Pancreas (tissue), 10 donors: Measurements from ENCODE around the gene ARMCX1. TPM values are rescaled to one million over a fixed set of nuclear protein-coding genes. Genes with fewer than 3 reads are reported as not detected.

Source experiments
- ATAC-seq, 4 donors: fragments of 200-7000 bp; cut with Tn5 transposase; one replicate each; pipeline versions ENCODE4 v1.8.0 to v1.9.1; 2020; ENCODE audit warnings: mild to moderate bottlenecking in 4 of 4, moderate library complexity in 4 of 4
- DNase-seq, 6 donors: peaks; one replicate each; pipeline ENCODE4 v3.0.0-alpha.2; 2020
- FAIRE-seq: peaks from 2 replicates; lab custom pipeline; 2012; peaks lifted over from hg19 to GRCh38; lab: Jason Lieb, UNC
- H3K27ac ChIP-seq, 4 donors: fragments of 200-600 bp; sonication (generic); 1 replicate in 3 of 4; 2 replicates in 1 of 4; pipeline versions ENCODE4 v1.5.0 to v1.8.0; 2020
- H3K27me3 ChIP-seq, 4 donors: fragments of 200-600 bp; one replicate each; pipeline ENCODE4 v1.8.0; 2021
- H3K36me3 ChIP-seq, 3 donors: fragments of 200-600 bp; sonication (generic) in 1 of 3; one replicate each; pipeline versions ENCODE4 v1.5.0 to v1.8.0; 2020 to 2021
- H3K4me1 ChIP-seq, 3 donors: fragments of 200-600 bp; one replicate each; pipeline ENCODE4 v1.8.0; 2021
- H3K4me3 ChIP-seq, 4 donors: fragments of 200-600 bp; sonication (generic) in 2 of 4; one replicate each; pipeline versions ENCODE4 v1.5.0 to v1.8.0; 2020 to 2021
- H3K9me3 ChIP-seq, 4 donors: fragments of 200-600 bp; one replicate each; pipeline ENCODE4 v1.8.0; 2021
- WGBS, 2 donors: extraction: QIAGEN DNeasy Blood & Tissue Kit; methylation state at CpG; one replicate each; pipeline ENCODE4 v1.1.7; 2013; 5-methylcytosine and 5-hydroxymethylcytosine counted together
- intact Hi-C, 3 donors: fragments of 100-400 bp; cut with DNase I; formaldehyde crosslinking; loops; one replicate each; pipeline versions ENCODE4 v1.11.1 to v1.14.2; 2022
- polyA plus RNA-seq, 2 donors: library from polyadenylated mRNA; stranded (reverse); fragments of 200-250 nt; gene quantifications; one replicate each; pipeline ENCODE4 v1.2.3, GENCODE V29; 2013
- total RNA-seq, 6 donors: library from RNA; stranded (reverse); fragmentation: NEBNext Ultra II Directional in 4 of 6; extraction: Animal tissue kit (Norgen Biotek cat#: 25700) in 4 of 6; gene quantifications; one replicate each; pipeline versions ENCODE4 v1.2.1 to v1.2.4, GENCODE V29; 2021 to 2023
- TF ChIP-seq, protein P1 (sequence below), 4 donors: fragments of 200-600 bp; sonication (generic) in 3 of 4; IDR thresholded peaks; one replicate each; pipeline versions ENCODE4 v1.5.0 to v1.8.0; 2021; ENCODE audit warnings: antibody characterized with exemption in 4 of 4
- donor health status: healthy with polysubstance abuse.
- donor health status: DM: no; HTN: no; CAD: no; lungs with moderate emphysema.
- donor health status: DM: no; HTN: no; CAD: no.
- donor health status: control.
- donor health status: control.
- donor health status: Bipolar disorder and iron deficiency.
- donor health status: DM: yes; HTN: yes; CAD: no.
- donor health status: DM: no; HTN: no; CAD: no.
- donor health status: DM: no; HTN: no; CAD: no.
- donor health status: DM: yes; HTN: yes; CAD: no.

ARMCX1 gene
- total and polyA plus RNA-seq, 8 donors: 5.2 to 16.8 (median 9.7) TPM

DNA sequence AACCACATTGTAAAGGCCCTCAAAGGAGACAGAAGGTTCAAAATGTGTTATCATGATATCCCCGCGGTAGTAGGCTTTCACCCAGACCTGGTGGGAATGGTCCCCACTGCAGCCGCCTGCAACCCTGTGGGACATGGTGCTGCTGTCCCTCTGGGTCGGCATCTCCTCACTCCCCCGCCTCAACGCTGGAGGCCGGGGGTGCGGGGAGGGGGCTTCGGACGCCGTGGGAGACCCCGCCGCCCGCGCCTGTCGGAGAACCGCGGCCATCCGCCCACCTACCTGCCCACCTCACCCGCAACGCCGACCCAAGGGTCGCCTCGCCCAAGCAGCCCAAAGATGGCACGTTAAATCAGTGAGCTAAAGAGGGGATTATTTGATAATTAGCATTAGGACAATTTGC lies 11.2 kb upstream of the ARMCX1 start:
- TF ChIP-seq, protein P1, sequence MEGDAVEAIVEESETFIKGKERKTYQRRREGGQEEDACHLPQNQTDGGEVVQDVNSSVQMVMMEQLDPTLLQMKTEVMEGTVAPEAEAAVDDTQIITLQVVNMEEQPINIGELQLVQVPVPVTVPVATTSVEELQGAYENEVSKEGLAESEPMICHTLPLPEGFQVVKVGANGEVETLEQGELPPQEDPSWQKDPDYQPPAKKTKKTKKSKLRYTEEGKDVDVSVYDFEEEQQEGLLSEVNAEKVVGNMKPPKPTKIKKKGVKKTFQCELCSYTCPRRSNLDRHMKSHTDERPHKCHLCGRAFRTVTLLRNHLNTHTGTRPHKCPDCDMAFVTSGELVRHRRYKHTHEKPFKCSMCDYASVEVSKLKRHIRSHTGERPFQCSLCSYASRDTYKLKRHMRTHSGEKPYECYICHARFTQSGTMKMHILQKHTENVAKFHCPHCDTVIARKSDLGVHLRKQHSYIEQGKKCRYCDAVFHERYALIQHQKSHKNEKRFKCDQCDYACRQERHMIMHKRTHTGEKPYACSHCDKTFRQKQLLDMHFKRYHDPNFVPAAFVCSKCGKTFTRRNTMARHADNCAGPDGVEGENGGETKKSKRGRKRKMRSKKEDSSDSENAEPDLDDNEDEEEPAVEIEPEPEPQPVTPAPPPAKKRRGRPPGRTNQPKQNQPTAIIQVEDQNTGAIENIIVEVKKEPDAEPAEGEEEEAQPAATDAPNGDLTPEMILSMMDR (IDR thresholded peaks at IDR 0.05): no peak
- H3K4me1 ChIP-seq: no peaks in the 10 kb centered on the region
- DNase-seq: no peak
- 80 to 95% methylated on average over 25 of the region's 25 CpGs for WGBS, 2 donors
- H3K27ac ChIP-seq: no peak overlapping the region
- no peak overlapping the region for H3K4me3 ChIP-seq
- no peak for ATAC-seq
- H3K9me3 ChIP-seq: no peaks in the 10 kb centered on the region
- FAIRE-seq: no peak
- no peaks in the 10 kb centered on the region for H3K36me3 ChIP-seq
- no peaks in the 10 kb centered on the region for H3K27me3 ChIP-seq
- intact Hi-C loops: no loop called here

DNA sequence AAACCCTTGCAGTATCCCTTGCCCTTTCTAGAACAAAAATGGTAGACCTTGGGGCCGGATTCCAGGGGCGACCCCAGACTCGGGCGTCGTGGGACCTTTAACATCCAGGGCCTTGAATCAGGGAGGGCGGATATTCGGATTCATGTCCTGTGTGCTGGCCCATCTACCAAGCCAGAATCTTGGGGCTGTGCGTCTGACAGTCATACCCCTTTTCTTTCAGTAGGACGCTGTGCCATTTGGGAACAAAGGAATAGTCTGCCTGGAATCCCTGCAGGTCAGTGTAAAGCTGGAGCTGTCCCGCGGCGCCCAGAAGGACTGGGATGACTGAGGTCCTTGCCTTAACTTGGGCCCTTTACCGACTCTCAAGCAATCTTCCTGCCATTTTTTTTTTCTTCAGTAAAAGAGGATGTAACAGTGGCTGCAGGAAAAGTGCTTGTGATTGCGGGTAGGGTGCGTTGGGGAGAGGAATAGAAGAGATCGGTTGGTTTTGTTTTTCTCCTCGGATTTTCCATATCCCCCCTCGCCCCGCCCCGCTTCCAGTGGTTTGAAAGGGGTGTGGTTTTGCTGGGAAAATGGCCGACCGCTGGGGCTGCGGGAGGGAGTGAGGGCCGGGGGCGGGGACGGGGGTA lies 518 bp downstream of the ARMCX1 start:
- Histone ChIP-seq H3K4me1 (no peaks in the 10 kb centered on the region), H3K9me3 (no peaks in the 10 kb centered on the region), H3K27ac (peak overlapping the region in 2 of 4 donors; percentile 15 to 71), H3K4me3 (peak overlapping the region; percentile 9 to 50 (median 42)), H3K27me3 (no peaks in the 10 kb centered on the region), H3K36me3 (no peaks in the 10 kb centered on the region)
- peak; percentile 82 to 90 (median 88) for ATAC-seq
- TF ChIP-seq, protein P1 (IDR thresholded peaks at IDR 0.05): no peak
- DNase-seq: peak; percentile 40 to 71 (median 51)
- no peak for FAIRE-seq
- 1 to 19% methylated on average over 26 of the region's 26 CpGs for WGBS, 2 donors
- intact Hi-C loops: no loop called here

DNA sequence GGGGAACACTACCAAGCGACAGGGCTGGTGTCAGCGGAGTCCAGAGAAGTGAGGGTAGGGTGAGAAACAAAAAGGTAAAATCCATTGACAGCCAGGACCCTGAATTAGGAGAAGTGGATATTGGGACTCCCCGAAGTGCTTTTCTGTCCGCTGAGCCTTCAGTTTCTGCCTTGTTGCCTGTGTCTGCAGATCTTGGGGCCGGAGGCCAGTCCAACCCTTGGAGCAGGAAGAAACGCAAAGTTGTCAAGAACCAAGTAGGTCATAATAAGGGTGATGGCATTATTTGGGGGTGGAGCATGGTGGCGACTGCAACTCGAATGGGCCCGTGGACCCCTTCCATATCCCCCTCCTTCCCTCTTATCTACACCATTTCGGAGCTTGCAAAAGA lies 1.0 kb downstream of the ARMCX1 start:
- Histone ChIP-seq H3K9me3 (no peaks in the 10 kb centered on the region), H3K36me3 (no peaks in the 10 kb centered on the region), H3K4me3 (peak overlapping the region; percentile 9 to 50 (median 42)), H3K27ac (peak overlapping the region in 1 of 4 donors; percentile 71), H3K27me3 (no peaks in the 10 kb centered on the region), H3K4me1 (no peaks in the 10 kb centered on the region)
- DNase-seq (no peak), FAIRE-seq (no peak), ATAC-seq (peak in 3 of 4 donors; percentile 4 to 8 (median 5))
- intact Hi-C loops: no loop called here
- TF ChIP-seq, protein P1 (IDR thresholded peaks at IDR 0.05): no peak
- 8 to 37% methylated on average over 10 of the region's 10 CpGs for WGBS, 2 donors

DNA sequence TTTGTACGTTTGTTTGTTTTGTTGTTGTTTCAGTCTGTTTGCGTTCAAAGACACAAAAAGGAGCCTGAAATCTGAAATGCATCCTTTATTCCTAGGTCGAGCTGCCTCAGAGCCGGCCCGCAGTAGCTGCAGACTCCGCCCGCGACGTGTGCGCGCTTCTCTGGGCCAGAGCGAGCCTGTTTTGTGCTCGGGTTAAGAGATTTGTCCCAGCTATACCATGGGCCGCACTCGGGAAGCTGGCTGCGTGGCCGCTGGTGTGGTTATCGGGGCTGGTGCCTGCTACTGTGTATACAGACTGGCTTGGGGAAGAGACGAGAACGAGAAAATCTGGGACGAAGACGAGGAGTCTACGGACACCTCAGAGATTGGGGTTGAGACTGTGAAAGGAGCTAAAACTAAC lies 2.4 kb downstream of the ARMCX1 start:
- intact Hi-C loops: no loop called here
- WGBS, 2 donors: 81 to 95% methylated on average over 23 of the region's 23 CpGs
- DNase-seq (no peak), ATAC-seq (no peak), FAIRE-seq (no peak)
- H3K9me3 ChIP-seq: no peaks in the 10 kb centered on the region
- TF ChIP-seq, protein P1 (IDR thresholded peaks at IDR 0.05): no peak
- no peaks in the 10 kb centered on the region for H3K4me1 ChIP-seq
- no peaks in the 10 kb centered on the region for H3K36me3 ChIP-seq
- H3K27me3 ChIP-seq: peaks cover 0 to 5% (median 0%) of the 10 kb centered on the region in 4 donors
- no peak overlapping the region for H3K4me3 ChIP-seq
- H3K27ac ChIP-seq: no peak overlapping the region

DNA sequence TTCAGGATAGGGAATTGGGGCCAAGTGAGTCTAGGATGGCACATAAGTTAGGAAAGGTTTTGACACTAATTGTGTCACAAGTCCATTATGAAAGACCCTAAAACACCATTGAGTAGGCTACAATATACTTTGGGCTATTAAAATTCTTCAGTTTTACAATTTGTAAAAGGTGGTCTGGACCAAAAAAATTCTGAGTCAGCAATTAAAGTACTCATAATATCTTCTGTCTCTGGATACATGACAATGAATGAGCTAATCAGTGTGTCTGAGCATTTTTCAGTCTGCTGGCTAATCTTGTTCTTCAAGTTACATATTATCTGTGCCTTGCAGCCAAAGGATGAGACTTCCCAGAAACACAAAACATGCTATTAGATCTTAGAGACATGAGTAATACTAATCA lies 14.3 kb downstream of the ARMCX1 start:
- Histone ChIP-seq H3K4me1 (no peaks in the 10 kb centered on the region), H3K27ac (no peak overlapping the region), H3K27me3 (peaks cover 0 to 3% (median 0%) of the 10 kb centered on the region in 4 donors), H3K36me3 (no peaks in the 10 kb centered on the region), H3K4me3 (no peak overlapping the region), H3K9me3 (no peaks in the 10 kb centered on the region)
- FAIRE-seq (no peak), DNase-seq (no peak), ATAC-seq (no peak)
- intact Hi-C loops: no loop called here
- TF ChIP-seq, protein P1 (IDR thresholded peaks at IDR 0.05): no peak
